Natural killer cell (primary cell): Measurements from ENCODE around the gene LRTM1. TPM values are rescaled to one million over a fixed set of nuclear protein-coding genes. Genes with fewer than 3 reads are reported as not detected.

ENCODE experiments used
- ATAC-seq, 3 donors: fragments of 150-1000 bp in 2 of 3; fragments of 200-7000 bp in 1 of 3; cut with Tn5 transposase; 1 replicate in 1 of 3; 2 replicates in 2 of 3; pipeline ENCODE4 v1.10.0; 2021; ENCODE audit warnings: mild to moderate bottlenecking in 2 of 3, moderate library complexity in 2 of 3
- DNase-seq, 2 donors: peaks; one replicate each; pipeline versions ENCODE4 v3.0.0 to v3.0.0-alpha.2; 2013 to 2021; ENCODE audit warnings: mixed read lengths in 1 of 2
- H3K27ac ChIP-seq: one replicate; pipeline ENCODE4 v1.5.1; 2013; ENCODE audit warnings: mild to moderate bottlenecking, low read length
- H3K27me3 ChIP-seq: one replicate; pipeline ENCODE4 v1.6.1; 2013; ENCODE audit warnings: low read length; ENCODE audit not compliant: control insufficient read depth, insufficient read depth
- H3K36me3 ChIP-seq: one replicate; pipeline ENCODE4 v1.6.1; 2013; ENCODE audit warnings: low read length; ENCODE audit not compliant: control insufficient read depth, insufficient read depth
- H3K4me1 ChIP-seq: one replicate; pipeline ENCODE4 v1.6.1; 2013; ENCODE audit warnings: low read length; ENCODE audit not compliant: control insufficient read depth, insufficient read depth
- H3K4me3 ChIP-seq: one replicate; pipeline ENCODE4 v1.5.1; 2013; ENCODE audit warnings: low read length
- H3K9me3 ChIP-seq: one replicate; pipeline ENCODE4 v1.6.1; 2013; ENCODE audit warnings: low read length; ENCODE audit not compliant: control insufficient read depth, insufficient read depth
- H3K27ac Mint-ChIP-seq, 2 donors: one replicate each; pipeline ENCODE4 v1.8.0; 2022; ENCODE audit warnings: mild to moderate bottlenecking in 2 of 2, mixed read lengths in 2 of 2, moderate library complexity in 1 of 2
- H3K27me3 Mint-ChIP-seq, 2 donors: one replicate each; pipeline ENCODE4 v1.8.0; 2022; ENCODE audit warnings: low read depth in 2 of 2, mixed read lengths in 2 of 2
- H3K36me3 Mint-ChIP-seq: one replicate; pipeline ENCODE4 v1.8.0; 2022; ENCODE audit warnings: mixed read lengths
- H3K4me1 Mint-ChIP-seq, 2 donors: one replicate each; pipeline ENCODE4 v1.8.0; 2022; ENCODE audit warnings: mixed read lengths in 2 of 2
- H3K4me3 Mint-ChIP-seq: one replicate; pipeline ENCODE4 v1.8.0; 2022; ENCODE audit warnings: mild to moderate bottlenecking, moderate library complexity, mixed read lengths
- H3K9me3 Mint-ChIP-seq, 2 donors: one replicate each; pipeline ENCODE4 v1.8.0; 2022; ENCODE audit warnings: mixed read lengths in 2 of 2
- WGBS: methylation state at CpG from one replicate; pipeline ENCODE4 v1.1.7; 2013; ENCODE audit warnings: missing lambda C conversion rate; ENCODE audit not compliant: insufficient coverage; 5-methylcytosine and 5-hydroxymethylcytosine counted together
- intact Hi-C: fragments of 100-400 bp; cut with micrococcal nuclease; formaldehyde crosslinking; loops from one replicate; pipeline ENCODE4 v1.14.2; 2022
- total RNA-seq, 4 donors: library from RNA; stranded (reverse); fragments of 120-200 nt in 1 of 4; gene quantifications; one replicate each; pipeline versions ENCODE4 v1.2.3 to v1.2.4, GENCODE V29; 2013 to 2022
- TF ChIP-seq, protein P1 (sequence below): fragments of 200-600 bp; IDR thresholded peaks from one replicate; pipeline ENCODE4 v1.8.0; 2022; ENCODE audit warnings: antibody characterized with exemption

Gene LRTM1
- total RNA-seq, 3 donors from 2014 or later (not counting 1 experiment from before 2014, with no cell fraction given) = not detected

DNA sequence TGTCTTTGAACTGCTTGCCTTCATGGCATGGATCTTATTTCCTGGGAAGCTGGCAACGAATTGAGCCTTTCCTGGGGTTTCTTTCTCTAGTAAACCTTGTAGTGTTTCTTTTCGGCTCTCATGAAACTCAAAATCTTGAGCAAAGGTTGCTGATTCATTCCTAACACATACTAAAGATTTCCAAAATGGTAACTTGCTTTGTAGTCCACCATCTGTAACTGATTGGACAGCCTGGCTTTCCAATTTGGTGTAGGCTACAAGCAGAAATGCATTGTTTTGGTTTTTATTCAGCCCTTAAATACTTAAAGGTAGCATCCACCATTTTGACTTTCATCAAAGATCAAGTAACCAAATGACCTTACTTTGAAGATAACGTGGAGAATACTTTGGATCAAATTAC lies 38.1 kb downstream of the LRTM1 start:
- Mint-ChIP-seq H3K27me3 (no peaks in the 10 kb centered on the region), H3K9me3 (peaks cover 0 to 3% of the 10 kb centered on the region in 2 donors), H3K4me1 (no peaks in the 10 kb centered on the region), H3K27ac (no peak overlapping the region), H3K36me3 (no peaks in the 10 kb centered on the region), H3K4me3 (no peak overlapping the region)
- no peaks in the 10 kb centered on the region for H3K4me1 ChIP-seq
- H3K9me3 ChIP-seq = no peaks in the 10 kb centered on the region
- TF ChIP-seq, protein P1, sequence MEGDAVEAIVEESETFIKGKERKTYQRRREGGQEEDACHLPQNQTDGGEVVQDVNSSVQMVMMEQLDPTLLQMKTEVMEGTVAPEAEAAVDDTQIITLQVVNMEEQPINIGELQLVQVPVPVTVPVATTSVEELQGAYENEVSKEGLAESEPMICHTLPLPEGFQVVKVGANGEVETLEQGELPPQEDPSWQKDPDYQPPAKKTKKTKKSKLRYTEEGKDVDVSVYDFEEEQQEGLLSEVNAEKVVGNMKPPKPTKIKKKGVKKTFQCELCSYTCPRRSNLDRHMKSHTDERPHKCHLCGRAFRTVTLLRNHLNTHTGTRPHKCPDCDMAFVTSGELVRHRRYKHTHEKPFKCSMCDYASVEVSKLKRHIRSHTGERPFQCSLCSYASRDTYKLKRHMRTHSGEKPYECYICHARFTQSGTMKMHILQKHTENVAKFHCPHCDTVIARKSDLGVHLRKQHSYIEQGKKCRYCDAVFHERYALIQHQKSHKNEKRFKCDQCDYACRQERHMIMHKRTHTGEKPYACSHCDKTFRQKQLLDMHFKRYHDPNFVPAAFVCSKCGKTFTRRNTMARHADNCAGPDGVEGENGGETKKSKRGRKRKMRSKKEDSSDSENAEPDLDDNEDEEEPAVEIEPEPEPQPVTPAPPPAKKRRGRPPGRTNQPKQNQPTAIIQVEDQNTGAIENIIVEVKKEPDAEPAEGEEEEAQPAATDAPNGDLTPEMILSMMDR = no peak
- DNase-seq (no peak), ATAC-seq (no peak)
- intact Hi-C loops = no loop called here
- H3K27me3 ChIP-seq = no peaks in the 10 kb centered on the region
- WGBS = 83% methylated on average over 3 of the region's 3 CpGs
- no peak overlapping the region for H3K27ac ChIP-seq
- H3K36me3 ChIP-seq = no peaks in the 10 kb centered on the region
- no peak overlapping the region for H3K4me3 ChIP-seq

DNA sequence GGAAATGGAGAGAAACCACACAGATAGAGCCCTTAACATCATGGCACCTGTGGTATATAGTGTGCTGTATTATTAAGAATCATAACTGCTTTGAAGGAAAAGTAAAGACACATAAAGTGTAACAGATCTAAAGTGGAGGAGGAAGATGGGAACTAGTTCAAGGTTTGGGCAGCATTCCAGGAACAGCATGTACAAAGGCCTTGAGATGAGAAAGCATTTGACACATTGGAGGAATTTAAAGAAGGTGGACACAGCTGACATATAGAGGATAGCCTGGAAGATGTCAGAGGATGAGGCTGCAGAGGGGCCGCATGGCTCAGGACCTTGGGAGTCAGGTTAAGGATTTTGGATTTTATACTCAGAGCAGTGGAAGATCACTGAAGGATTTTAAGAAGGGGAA lies 39.0 kb downstream of the LRTM1 start:
- peaks cover under 1 to 3% of the 10 kb centered on the region in 2 donors for H3K9me3 Mint-ChIP-seq
- H3K36me3 ChIP-seq = no peaks in the 10 kb centered on the region
- H3K4me1 Mint-ChIP-seq = no peaks in the 10 kb centered on the region
- no peak overlapping the region for H3K4me3 ChIP-seq
- TF ChIP-seq, protein P1 = no peak
- WGBS = 100% methylated on average over 1 of the region's 1 CpG
- no peaks in the 10 kb centered on the region for H3K27me3 ChIP-seq
- H3K27me3 Mint-ChIP-seq = no peaks in the 10 kb centered on the region
- ATAC-seq (no peak), DNase-seq (no peak)
- no peaks in the 10 kb centered on the region for H3K4me1 ChIP-seq
- H3K27ac Mint-ChIP-seq = no peak overlapping the region
- no peak overlapping the region for H3K4me3 Mint-ChIP-seq
- intact Hi-C loops = no loop called here
- H3K27ac ChIP-seq = no peak overlapping the region
- H3K36me3 Mint-ChIP-seq = no peaks in the 10 kb centered on the region
- H3K9me3 ChIP-seq = no peaks in the 10 kb centered on the region

DNA sequence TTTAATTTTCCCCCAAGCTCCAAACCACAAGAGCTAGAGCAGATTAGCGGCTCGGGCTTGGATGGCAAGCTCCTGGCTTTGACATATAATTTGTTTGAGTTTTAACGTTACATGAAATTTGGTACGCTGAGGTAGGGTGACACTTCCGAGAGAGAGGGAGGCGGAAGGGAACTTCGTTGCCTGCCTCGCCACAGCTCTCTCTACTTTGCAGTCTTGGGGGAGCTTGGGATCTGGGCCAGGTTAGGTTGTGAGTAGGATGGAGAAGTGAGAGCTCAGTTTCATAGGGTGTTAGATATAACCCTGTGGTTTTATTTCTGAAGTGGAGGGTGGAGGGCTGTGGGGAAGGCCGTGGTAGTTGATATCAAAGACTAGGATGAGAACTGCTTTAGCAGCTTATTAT lies 39.7 kb downstream of the LRTM1 start:
- no peaks in the 10 kb centered on the region for H3K27me3 Mint-ChIP-seq
- 93% methylated on average over 9 of the region's 9 CpGs for whole genome bisulfite sequencing

More for the DNA sequence above, 39.7 kb downstream of the LRTM1 start:
- Mint-ChIP-seq H3K4me3 (no peak overlapping the region), H3K4me1 (no peaks in the 10 kb centered on the region), H3K36me3 (no peaks in the 10 kb centered on the region), H3K9me3 (peaks cover 2 to 3% of the 10 kb centered on the region in 2 donors), H3K27ac (no peak overlapping the region)
- H3K27me3 ChIP-seq = no peaks in the 10 kb centered on the region
- TF ChIP-seq, protein P1 = no peak
- no peak overlapping the region for H3K27ac ChIP-seq
- DNase-seq (no peak), ATAC-seq (no peak)
- H3K36me3 ChIP-seq = no peaks in the 10 kb centered on the region
- no peaks in the 10 kb centered on the region for H3K4me1 ChIP-seq
- no peak overlapping the region for H3K4me3 ChIP-seq
- intact Hi-C loops = no loop called here
- H3K9me3 ChIP-seq = no peaks in the 10 kb centered on the region
